ENCODE measurements around the gene HMGCL. TPM values are rescaled to one million over a fixed set of nuclear protein-coding genes. Genes with fewer than 3 reads are reported as not detected.
A peak's percentile ranks its signal among the peaks of the same experiment; 100 is the strongest.

HMGCL gene
- total RNA-seq, 1 donor from 2014 or later, result 13.7 TPM

DNA sequence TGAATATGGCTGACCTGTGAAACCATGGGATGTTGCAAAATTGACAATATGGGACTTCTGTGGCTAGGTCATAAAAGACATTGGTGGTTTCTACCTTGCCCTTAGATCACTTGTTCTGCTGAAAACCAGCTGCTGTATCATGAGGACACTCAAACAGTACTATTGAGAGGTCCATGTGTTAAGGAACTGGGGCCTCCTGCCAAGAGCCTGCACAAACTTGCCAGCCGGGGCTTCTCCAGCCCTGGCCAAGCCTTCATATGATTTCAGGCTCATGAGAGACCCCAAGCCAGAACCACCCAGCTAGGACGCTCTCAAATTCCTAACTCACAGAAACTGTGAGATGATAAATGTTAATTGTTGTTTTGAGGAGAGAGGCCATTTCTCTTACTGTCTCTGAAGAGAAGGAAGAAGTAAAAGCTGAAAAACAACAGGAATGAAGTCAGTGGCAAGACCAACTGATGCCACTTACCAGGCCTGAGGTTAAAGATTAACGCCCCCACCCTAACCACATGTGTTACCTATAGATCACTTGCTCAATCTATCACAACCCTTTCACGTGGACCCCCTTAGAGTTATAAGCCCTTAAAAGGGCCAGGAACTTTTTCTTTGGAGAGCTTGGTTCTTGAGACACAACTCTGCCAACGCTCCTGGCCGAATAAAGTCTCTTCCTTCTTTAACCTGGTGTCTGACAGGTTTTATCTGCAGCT, 50.9 kb downstream of the HMGCL start:
- no peak for DNase-seq

DNA sequence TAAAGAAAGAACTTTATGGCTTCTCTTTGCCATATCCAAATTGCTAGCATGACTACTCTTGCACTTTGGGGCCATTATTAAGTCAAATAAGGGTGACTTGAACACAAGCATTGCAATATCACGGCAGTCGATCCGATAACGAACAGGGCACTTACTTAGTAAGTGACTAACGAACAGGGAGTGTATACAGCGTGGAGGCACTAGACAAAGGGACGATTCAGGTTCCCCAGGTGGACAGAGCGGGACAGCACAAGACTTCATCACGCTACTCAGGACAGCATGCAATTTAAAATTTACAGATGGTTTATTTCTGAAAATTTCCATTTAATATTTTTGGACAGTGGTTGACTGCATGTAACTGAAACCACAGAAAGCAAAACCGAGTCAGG, 52.4 kb downstream of the HMGCL start:
- DNase-seq, result no peak

DNA sequence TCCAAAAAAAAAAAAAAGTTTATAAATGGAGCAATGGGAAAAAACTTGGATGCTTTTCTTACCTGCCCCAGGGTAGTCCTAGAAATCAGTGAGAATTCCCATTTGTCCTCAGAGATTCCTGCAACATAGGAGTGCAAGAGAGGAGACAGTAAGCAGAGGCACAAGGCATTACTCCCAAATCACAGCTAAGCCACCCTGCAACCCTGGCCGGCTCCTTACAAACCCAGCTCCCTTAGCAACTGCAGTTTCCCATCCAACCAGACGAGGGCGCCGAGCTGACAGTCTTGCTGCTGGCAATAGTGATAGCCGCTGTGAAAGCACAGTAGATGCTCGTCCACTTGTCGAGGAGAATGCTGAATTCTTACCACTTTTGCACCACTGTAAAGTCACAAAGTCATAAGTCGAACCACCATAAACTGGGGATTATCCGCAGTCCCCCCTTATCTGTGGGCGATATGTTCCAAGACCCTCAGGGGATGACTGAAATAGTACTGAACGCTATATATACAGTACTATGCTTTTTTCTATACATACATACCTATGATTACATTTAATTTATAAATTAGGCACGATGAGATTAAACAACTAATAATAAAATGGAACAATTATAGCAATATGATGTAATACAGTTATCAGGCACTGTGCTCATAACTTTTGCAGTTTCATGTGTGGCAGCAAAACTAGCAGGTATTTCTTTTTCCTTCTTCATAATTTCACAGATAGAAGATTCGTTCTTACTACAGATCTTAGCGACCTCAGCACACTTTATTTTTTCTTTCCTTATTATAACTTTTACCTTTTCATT, 53.0 kb downstream of the HMGCL start:
- peak; percentile 72 for DNase-seq

DNA sequence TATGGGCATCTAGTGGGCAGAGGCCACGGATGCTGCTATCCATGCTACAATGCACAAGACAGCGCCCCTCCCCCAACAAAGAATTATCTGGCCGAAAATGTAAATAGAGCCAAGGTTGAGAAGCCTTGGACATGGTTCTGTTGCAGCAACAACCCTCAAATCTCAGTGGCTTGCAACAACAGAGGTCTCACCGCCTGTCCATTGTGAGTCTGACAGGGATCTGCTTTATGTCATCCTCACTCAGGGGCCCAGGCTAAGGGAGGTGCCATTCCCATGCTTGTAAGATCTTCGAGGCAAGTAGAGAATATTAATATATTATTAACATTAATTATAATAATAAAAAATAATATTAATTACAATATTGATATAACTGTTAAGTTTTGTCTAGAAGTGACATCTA, 56.5 kb downstream of the HMGCL start:
- DNase-seq, result no peak

DNA sequence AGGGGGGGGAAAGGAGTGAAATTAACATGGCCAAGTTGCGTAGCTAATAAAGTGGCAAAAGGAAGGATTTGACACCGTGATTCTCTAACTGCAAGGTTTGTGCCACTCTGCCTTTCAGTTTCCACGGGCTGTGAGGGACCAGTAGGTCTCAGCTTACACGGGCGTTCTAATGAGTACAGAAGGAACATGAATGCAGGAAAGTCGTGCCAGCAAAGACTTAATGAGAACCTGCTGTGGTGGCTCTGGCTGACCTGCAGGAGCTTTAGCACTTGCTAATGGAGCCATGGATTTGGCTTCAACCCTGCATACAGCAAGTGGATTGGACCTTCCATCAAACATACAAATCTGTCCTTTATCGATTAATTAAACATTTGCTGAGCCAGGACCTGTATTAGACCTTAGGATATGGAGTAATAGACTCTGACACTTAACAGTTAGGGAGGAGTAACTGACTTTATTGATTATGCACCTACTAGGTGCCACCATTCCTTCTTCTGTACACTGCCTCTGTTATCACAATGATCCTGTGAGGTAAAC, 62.1 kb downstream of the HMGCL start:
- DNase-seq, result no peak

DNA sequence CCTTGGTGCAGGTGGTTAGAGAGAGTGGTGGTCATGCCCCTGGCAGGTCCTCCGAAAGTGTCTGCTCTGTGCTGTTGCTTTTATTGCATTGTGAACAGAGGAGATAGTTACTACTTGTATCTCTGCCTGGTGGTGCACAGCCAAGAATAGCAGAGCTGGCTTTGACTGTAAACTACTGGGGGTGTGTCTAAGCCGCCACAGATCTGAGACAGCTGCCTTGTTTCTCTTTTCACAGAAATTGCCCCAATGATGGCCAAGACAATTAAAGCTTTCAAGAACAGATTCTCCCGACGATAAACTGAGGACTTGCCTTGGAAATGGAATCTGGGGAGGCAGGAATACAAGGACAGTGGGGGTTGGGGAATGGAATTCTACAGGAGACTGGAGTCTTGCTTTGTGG, 66.0 kb downstream of the HMGCL start:
- DNase-seq, result peak; percentile 39

DNA sequence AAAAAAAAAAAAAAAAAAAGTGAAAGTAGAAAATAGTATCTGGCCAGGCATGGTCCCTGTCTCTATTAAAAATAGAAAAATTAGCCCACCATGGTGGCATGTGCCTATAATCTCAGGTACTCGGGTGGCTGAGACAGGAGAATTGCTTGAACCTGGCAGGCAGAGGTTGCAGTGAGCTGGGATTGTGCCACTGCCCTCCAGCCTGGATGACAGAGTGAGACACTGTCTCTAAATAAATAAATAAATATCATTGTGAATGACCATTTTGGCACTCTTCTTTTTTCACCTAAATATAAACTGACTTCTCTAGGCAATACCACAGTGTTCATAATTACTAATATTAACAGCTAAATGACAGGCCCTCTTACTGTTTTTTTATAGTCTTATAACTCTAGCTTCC, 67.4 kb downstream of the HMGCL start:
- no peak for DNase-seq

DNA sequence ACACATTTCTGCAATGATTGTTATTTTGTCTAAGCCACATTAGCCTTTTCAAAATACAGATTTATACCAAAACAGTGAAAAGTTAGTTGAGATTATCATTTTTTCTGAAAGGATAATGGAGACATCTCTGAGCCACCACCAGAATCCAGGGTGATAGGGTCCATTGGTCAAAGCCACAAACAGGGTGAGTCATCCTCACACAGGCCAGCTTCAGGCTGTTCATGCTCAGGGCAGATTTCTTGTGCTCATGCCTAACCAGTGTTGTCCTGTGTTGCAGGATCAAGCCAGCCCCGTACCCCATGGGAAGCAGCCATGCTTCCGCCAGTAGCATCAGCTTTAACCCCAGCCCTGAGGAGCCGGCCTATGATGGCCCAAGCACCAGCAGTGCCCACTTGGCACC, 68.6 kb downstream of the HMGCL start:
- no peak for DNase-seq

DNA sequence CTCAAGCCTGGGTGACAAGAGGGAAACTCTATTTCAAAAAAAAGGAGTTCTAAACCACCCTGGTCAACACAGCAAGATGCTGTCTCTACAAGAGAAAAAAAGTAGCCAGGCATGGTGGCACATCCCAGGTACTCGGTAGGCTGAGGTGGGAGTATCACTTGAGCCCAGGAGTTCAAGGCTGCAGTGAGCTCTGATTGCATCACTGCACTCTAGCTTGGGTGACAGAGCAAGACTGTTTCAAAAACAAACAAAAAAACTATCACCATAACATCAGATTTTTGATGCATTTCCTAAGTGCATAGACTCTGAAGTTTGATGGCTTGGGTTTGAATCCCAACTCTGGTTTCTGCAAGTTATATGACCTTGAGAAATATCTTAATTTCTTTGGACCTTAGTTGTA, 72.3 kb downstream of the HMGCL start:
- no peak for DNase-seq

Other genes with a start within 250 kb of the HMGCL start
- gene RPL11, start 133.6 kb downstream of the HMGCL start, total RNA-seq, result 852 TPM
- gene ELOA, start 82.0 kb downstream of the HMGCL start, total RNA-seq, result 23.7 TPM
- 57.9 TPM for gene PITHD1, start 47.0 kb downstream of the HMGCL start, total RNA-seq
- 20.7 TPM for gene LYPLA2, start 34.3 kb downstream of the HMGCL start, total RNA-seq
- 20.0 TPM for gene GALE, start 24.7 kb downstream of the HMGCL start, total RNA-seq
- gene FUCA1, start 42.9 kb upstream of the HMGCL start, total RNA-seq, result 19.0 TPM
- not detected for gene CNR2, start 87.9 kb upstream of the HMGCL start, total RNA-seq
- gene PNRC2, start 134.4 kb upstream of the HMGCL start, total RNA-seq, result 98.7 TPM
- gene SRSF10, start 154.9 kb upstream of the HMGCL start, total RNA-seq, result 135 TPM

Measured in occipital lobe (tissue), 2 donors.